Skeletal muscle cell (primary cell): ENCODE results near the gene TJAP1.
"Not testable (repeated sequence)": the region's sequence is repeated elsewhere in the genome, so short reads cannot be mapped to it uniquely, and the experiment has no call there.

Experiments
- DNase-seq: peaks from one replicate; pipeline ENCODE4 v3.0.0-alpha.2; 2010; ENCODE audit warnings: low read depth
- H3K4me3 ChIP-seq: 2 replicates; pipeline ENCODE4 v1.5.1; 2011; ENCODE audit warnings: low read depth, mild to moderate bottlenecking, control low read depth, low read length, moderate library complexity

TJAP1 gene

GRCh38 chr6:43517505-43518357 lies 40.4 kb downstream of the TJAP1 start:
- DNase-seq: no peak
- peak overlapping the region; percentile 99 for H3K4me3 ChIP-seq

- no peak overlapping the region for H3K4me3 ChIP-seq
- DNase-seq: no peak
These were observed 42.7 kb downstream of the TJAP1 start for GRCh38 chr6:43520097-43520496.

GRCh38 chr6:43521836-43522235 lies 44.5 kb downstream of the TJAP1 start:
- no peak overlapping the region for H3K4me3 ChIP-seq
- no peak for DNase-seq

- no peak for DNase-seq
- H3K4me3 ChIP-seq: no peak overlapping the region
These were observed 45.3 kb downstream of the TJAP1 start for GRCh38 chr6:43522547-43523261.

GRCh38 chr6:43523284-43523683 lies 45.9 kb downstream of the TJAP1 start:
- no peak for DNase-seq
- H3K4me3 ChIP-seq: no peak overlapping the region

GRCh38 chr6:43524483-43524961 lies 47.2 kb downstream of the TJAP1 start:
- H3K4me3 ChIP-seq: no peak overlapping the region
- no peak for DNase-seq

GRCh38 chr6:43532201-43532600 lies 54.8 kb downstream of the TJAP1 start:
- DNase-seq: no peak

GRCh38 chr6:43538986-43539385 lies 61.6 kb downstream of the TJAP1 start:
- not testable (repeated sequence) for DNase-seq, H3K4me3 ChIP-seq

More at GRCh38 chr6:43532201-43532600, 54.8 kb downstream of the TJAP1 start:
- no peak overlapping the region for H3K4me3 ChIP-seq

GRCh38 chr6:43539409-43539808 lies 62.0 kb downstream of the TJAP1 start:
- H3K4me3 ChIP-seq, DNase-seq: not testable (repeated sequence)

GRCh38 chr6:43540507-43540906 lies 63.1 kb downstream of the TJAP1 start:
- H3K4me3 ChIP-seq: no peak overlapping the region
- no peak for DNase-seq

GRCh38 chr6:43541774-43542471 lies 64.6 kb downstream of the TJAP1 start:
- DNase-seq: no peak
- H3K4me3 ChIP-seq: no peak overlapping the region

GRCh38 chr6:43544461-43544860 lies 67.1 kb downstream of the TJAP1 start:
- H3K4me3 ChIP-seq: no peak overlapping the region
- DNase-seq: no peak

- no peak for DNase-seq
- no peak overlapping the region for H3K4me3 ChIP-seq
These were observed 69.9 kb downstream of the TJAP1 start for GRCh38 chr6:43547222-43547621.
